ENCODE data around the gene C1orf74. TPM values are rescaled to one million over a fixed set of nuclear protein-coding genes. Genes with fewer than 3 reads are reported as not detected.

The C1orf74 gene
- total RNA-seq, 2 donors from 2014 or later = 3.1 to 5.4 TPM

DNA sequence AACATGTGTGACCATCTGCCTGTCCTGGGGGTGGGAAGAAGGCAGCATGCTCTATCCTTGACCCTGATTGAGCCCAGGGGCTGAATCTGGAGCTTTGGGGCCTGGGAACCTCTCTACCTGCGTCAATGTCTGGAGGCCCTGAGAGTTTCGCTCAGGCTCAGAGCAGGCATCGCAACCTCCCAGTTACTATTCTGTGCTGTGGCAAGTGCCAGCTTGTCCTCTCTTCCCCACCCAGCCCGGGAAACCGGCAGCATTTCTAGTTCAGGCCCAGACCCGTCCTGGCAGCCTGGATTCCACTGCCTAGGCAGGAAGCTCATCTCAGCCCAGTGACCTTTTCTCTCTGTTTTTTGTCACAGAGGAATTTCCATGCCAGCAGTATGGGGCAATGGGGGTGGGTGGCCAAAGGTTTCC lies 31.6 kb upstream of the C1orf74 start:
- no peaks in the 10 kb centered on the region for H3K9me3 Mint-ChIP-seq
- DNase-seq = no peak
- Histone ChIP-seq H3K27me3 (ENCODE audit: control insufficient read depth, insufficient read depth, low read length, poor library complexity, severe bottlenecking) (peaks cover 23% of the 10 kb centered on the region), H3K36me3 (ENCODE audit: control insufficient read depth, insufficient read depth, low read length) (no peaks in the 10 kb centered on the region), H3K4me3 (ENCODE audit: low read length) (no peak overlapping the region), H3K9ac (ENCODE audit: extremely low read depth, low read length, poor library complexity, severe bottlenecking) (no peak overlapping the region), H3K9me3 (ENCODE audit: control insufficient read depth, low read length) (no peaks in the 10 kb centered on the region), H3K27ac (ENCODE audit: low read depth, low read length) (no peak overlapping the region), H3K4me1 (ENCODE audit: control insufficient read depth, insufficient read depth, low read length) (no peaks in the 10 kb centered on the region)
- H3K36me3 Mint-ChIP-seq (ENCODE audit: low read depth) = no peaks in the 10 kb centered on the region
- WGBS, 2 experiments (ENCODE audit: insufficient coverage in 1 of 2, insufficient read length in 1 of 2) = 84 to 100% methylated on average over 1 to 6 of the region's 6 CpGs
- TF ChIP-seq, protein P1, sequence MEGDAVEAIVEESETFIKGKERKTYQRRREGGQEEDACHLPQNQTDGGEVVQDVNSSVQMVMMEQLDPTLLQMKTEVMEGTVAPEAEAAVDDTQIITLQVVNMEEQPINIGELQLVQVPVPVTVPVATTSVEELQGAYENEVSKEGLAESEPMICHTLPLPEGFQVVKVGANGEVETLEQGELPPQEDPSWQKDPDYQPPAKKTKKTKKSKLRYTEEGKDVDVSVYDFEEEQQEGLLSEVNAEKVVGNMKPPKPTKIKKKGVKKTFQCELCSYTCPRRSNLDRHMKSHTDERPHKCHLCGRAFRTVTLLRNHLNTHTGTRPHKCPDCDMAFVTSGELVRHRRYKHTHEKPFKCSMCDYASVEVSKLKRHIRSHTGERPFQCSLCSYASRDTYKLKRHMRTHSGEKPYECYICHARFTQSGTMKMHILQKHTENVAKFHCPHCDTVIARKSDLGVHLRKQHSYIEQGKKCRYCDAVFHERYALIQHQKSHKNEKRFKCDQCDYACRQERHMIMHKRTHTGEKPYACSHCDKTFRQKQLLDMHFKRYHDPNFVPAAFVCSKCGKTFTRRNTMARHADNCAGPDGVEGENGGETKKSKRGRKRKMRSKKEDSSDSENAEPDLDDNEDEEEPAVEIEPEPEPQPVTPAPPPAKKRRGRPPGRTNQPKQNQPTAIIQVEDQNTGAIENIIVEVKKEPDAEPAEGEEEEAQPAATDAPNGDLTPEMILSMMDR (conservative IDR thresholded peaks at IDR 0.05) = no peak
- H3K27me3 Mint-ChIP-seq (ENCODE audit: insufficient read depth) = peaks cover 18% of the 10 kb centered on the region
- peaks cover 4% of the 10 kb centered on the region for H3K4me1 Mint-ChIP-seq
- no peak overlapping the region for H3K27ac Mint-ChIP-seq
- H3K4me3 Mint-ChIP-seq = no peak overlapping the region

DNA sequence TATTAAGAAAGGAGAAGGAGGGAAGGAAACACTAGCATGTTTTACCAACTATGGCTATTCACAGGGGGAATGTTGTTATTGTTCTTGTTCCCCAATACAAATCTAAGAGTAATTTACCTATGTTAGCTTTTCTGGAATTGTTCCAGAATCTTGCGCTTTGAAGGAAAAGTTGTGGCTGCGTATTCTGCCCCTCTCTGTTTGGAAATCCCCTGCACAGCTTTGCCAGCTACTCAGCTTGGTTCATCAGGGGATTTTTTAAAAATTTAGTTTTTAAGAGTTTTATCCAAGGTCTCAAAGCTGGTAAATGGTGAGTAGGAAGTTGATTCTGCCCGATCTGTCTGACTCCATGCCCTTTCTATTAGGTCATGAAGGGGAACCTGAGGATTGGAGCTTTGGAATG lies 31.1 kb upstream of the C1orf74 start:
- no peak overlapping the region for H3K9ac ChIP-seq (ENCODE audit: extremely low read depth, low read length, poor library complexity, severe bottlenecking)

DNA sequence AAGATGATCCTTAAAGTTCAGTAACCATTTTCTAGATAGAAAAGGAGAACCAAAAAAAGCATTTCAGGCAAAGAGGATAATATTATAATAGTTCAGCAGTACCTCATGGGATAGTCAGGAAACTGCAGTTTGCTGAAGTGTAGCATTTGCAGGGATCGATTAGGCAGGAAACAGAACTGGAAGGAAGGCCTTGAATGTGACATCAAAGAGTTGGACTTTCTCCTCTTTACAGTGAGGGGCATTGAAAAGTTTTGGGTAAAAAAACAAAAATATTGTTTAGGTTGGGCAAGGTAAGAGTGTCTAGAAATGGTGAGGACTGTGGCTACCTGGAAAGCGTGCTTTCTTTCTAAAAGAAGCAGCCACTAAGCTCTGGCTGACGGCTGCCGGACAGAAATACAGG lies 29.5 kb upstream of the C1orf74 start:
- Histone ChIP-seq H3K27me3 (ENCODE audit: control insufficient read depth, insufficient read depth, low read length, poor library complexity, severe bottlenecking) (peaks cover 5% of the 10 kb centered on the region), H3K4me1 (ENCODE audit: control insufficient read depth, insufficient read depth, low read length) (no peaks in the 10 kb centered on the region), H3K9ac (ENCODE audit: extremely low read depth, low read length, poor library complexity, severe bottlenecking) (no peak overlapping the region), H3K27ac (ENCODE audit: low read depth, low read length) (no peak overlapping the region), H3K9me3 (ENCODE audit: control insufficient read depth, low read length) (no peaks in the 10 kb centered on the region), H3K36me3 (ENCODE audit: control insufficient read depth, insufficient read depth, low read length) (no peaks in the 10 kb centered on the region), H3K4me3 (ENCODE audit: low read length) (no peak overlapping the region)
- Mint-ChIP-seq H3K27ac (no peak overlapping the region), H3K27me3 (ENCODE audit: insufficient read depth) (peaks cover 10% of the 10 kb centered on the region), H3K4me1 (peaks cover 4% of the 10 kb centered on the region), H3K4me3 (no peak overlapping the region), H3K9me3 (no peaks in the 10 kb centered on the region), H3K36me3 (ENCODE audit: low read depth) (no peaks in the 10 kb centered on the region)
- TF ChIP-seq, protein P1 (conservative IDR thresholded peaks at IDR 0.05) = no peak
- WGBS, 2 experiments (ENCODE audit: insufficient coverage in 1 of 2, insufficient read length in 1 of 2) = 94 to 96% methylated on average over 4 of the region's 4 CpGs
- DNase-seq = no peak

More for the DNA sequence above, 31.1 kb upstream of the C1orf74 start:
- Histone ChIP-seq H3K36me3 (ENCODE audit: control insufficient read depth, insufficient read depth, low read length) (no peaks in the 10 kb centered on the region), H3K4me1 (ENCODE audit: control insufficient read depth, insufficient read depth, low read length) (no peaks in the 10 kb centered on the region), H3K27me3 (ENCODE audit: control insufficient read depth, insufficient read depth, low read length, poor library complexity, severe bottlenecking) (peaks cover 19% of the 10 kb centered on the region), H3K27ac (ENCODE audit: low read depth, low read length) (no peak overlapping the region), H3K9me3 (ENCODE audit: control insufficient read depth, low read length) (no peaks in the 10 kb centered on the region), H3K4me3 (ENCODE audit: low read length) (no peak overlapping the region)
- Mint-ChIP-seq H3K4me3 (no peak overlapping the region), H3K27ac (no peak overlapping the region), H3K9me3 (no peaks in the 10 kb centered on the region), H3K4me1 (peaks cover 4% of the 10 kb centered on the region), H3K36me3 (ENCODE audit: low read depth) (no peaks in the 10 kb centered on the region), H3K27me3 (ENCODE audit: insufficient read depth) (peaks cover 13% of the 10 kb centered on the region)
- 96 to 100% methylated on average over 2 to 3 of the region's 3 CpGs for WGBS, 2 experiments (ENCODE audit: insufficient coverage in 1 of 2, insufficient read length in 1 of 2)
- DNase-seq = no peak
- TF ChIP-seq, protein P1 (conservative IDR thresholded peaks at IDR 0.05) = no peak
